HEK293 (cell line): ENCODE data around the gene KLHL30.

Experiments used
- CTCF ChIA-PET: fragments of 350-600 bp; formaldehyde crosslinking; extraction: SDS; loops from one replicate; lab custom pipeline; 2021; ENCODE audit warnings: antibody characterized with exemption; lab: Yijun Ruan, JAX
- POLR2A ChIA-PET: fragments of 300-600 bp; formaldehyde crosslinking; extraction: SDS; loops from one replicate; lab custom pipeline; 2020; ENCODE audit warnings: antibody characterized with exemption, inconsistent platforms; lab: Yijun Ruan, JAX
- H3K27ac ChIP-seq: fragments of 200-500 bp; sonication (Bioruptor generic); 2 replicates; pipeline ENCODE4 v1.5.1; 2014; ENCODE audit warnings: low read depth, low read length, control low read depth, inconsistent platforms; ENCODE audit errors: extremely low read depth
- H3K36me3 ChIP-seq, 2 experiments: fragments of 200-500 bp in 1 of 2; sonication (Bioruptor generic) in 1 of 2; 1 replicate in 1 of 2; 2 replicates in 1 of 2; pipeline ENCODE4 v1.5.1; 2014 to 2017; ENCODE audit warnings: inconsistent platforms in 2 of 2, low read length in 2 of 2; ENCODE audit not compliant: control insufficient read depth in 2 of 2, insufficient read depth in 1 of 2
- H3K4me1 ChIP-seq: fragments of 200-500 bp; sonication (Bioruptor generic); 2 replicates; pipeline ENCODE4 v1.5.1; 2014; ENCODE audit warnings: mild to moderate bottlenecking, low read length, inconsistent platforms; ENCODE audit not compliant: control insufficient read depth, insufficient read depth
- H3K4me3 ChIP-seq: 2 replicates; pipeline ENCODE4 v1.5.1; 2011; ENCODE audit warnings: low read depth, mild to moderate bottlenecking, control low read depth, low read length, moderate library complexity
- H3K9me3 ChIP-seq: fragments of 200-500 bp; sonication (Bioruptor generic); 2 replicates; pipeline ENCODE4 v1.5.1; 2014; ENCODE audit warnings: low read depth, low read length, inconsistent platforms; ENCODE audit not compliant: control insufficient read depth, insufficient read depth
- KLF1 ChIP-seq: fragments of 450-650 bp; formaldehyde crosslinking; IDR thresholded peaks from 2 replicates; pipeline ENCODE4 v1.5.1; 2016; ENCODE audit warnings: missing biosample characterization, missing genetic modification characterization
- KLF9 ChIP-seq: fragments of 450-650 bp; formaldehyde crosslinking; IDR thresholded peaks from 2 replicates; pipeline ENCODE4 v1.5.1; 2016; ENCODE audit warnings: missing biosample characterization, missing genetic modification characterization, low read depth
- MYNN ChIP-seq: fragments of 450-650 bp; formaldehyde crosslinking; IDR thresholded peaks from 2 replicates; pipeline ENCODE4 v1.5.1; 2016; ENCODE audit warnings: missing biosample characterization, missing genetic modification characterization, borderline replicate concordance
- SALL2 ChIP-seq: fragments of 450-650 bp; formaldehyde crosslinking; IDR thresholded peaks from 2 replicates; pipeline ENCODE4 v1.5.0; 2017; ENCODE audit warnings: missing biosample characterization, mild to moderate bottlenecking, missing genetic modification characterization, borderline replicate concordance
- WT1 ChIP-seq: fragments of 450-650 bp; formaldehyde crosslinking; IDR thresholded peaks from 2 replicates; pipeline ENCODE4 v1.5.1; 2016; ENCODE audit warnings: missing biosample characterization, missing genetic modification characterization
- ZBTB20 ChIP-seq: fragments of 450-650 bp; formaldehyde crosslinking; IDR thresholded peaks from 2 replicates; pipeline ENCODE4 v1.5.1; 2016; ENCODE audit warnings: missing biosample characterization, missing genetic modification characterization
- ZBTB8A ChIP-seq: fragments of 450-650 bp; formaldehyde crosslinking; IDR thresholded peaks from 2 replicates; pipeline ENCODE4 v1.5.1; 2016; ENCODE audit warnings: missing biosample characterization, missing genetic modification characterization
- ZIC2 ChIP-seq: fragments of 450-650 bp; formaldehyde crosslinking; IDR thresholded peaks from 2 replicates; pipeline ENCODE4 v1.5.1; 2016; ENCODE audit warnings: missing biosample characterization, missing genetic modification characterization
- ZNF140 ChIP-seq: fragments of 450-650 bp; formaldehyde crosslinking; IDR thresholded peaks from 2 replicates; pipeline ENCODE4 v1.5.1; 2016; ENCODE audit warnings: missing biosample characterization, missing genetic modification characterization
- ZNF211 ChIP-seq: fragments of 450-650 bp; formaldehyde crosslinking; IDR thresholded peaks from 2 replicates; pipeline ENCODE4 v1.5.1; 2016; ENCODE audit warnings: low read depth, missing biosample characterization, missing genetic modification characterization
- ZNF335 ChIP-seq: fragments of 450-650 bp; formaldehyde crosslinking; conservative IDR thresholded peaks from 2 replicates; pipeline ENCODE4 v1.5.1; 2016; ENCODE audit warnings: missing biosample characterization, missing genetic modification characterization
- ZNF544 ChIP-seq: fragments of 450-650 bp; formaldehyde crosslinking; IDR thresholded peaks from 2 replicates; pipeline ENCODE4 v1.5.0; 2017; ENCODE audit warnings: missing biosample characterization, missing genetic modification characterization
- ZNF561 ChIP-seq: fragments of 450-650 bp; IDR thresholded peaks from 2 replicates; pipeline ENCODE4 v1.5.1; 2018; ENCODE audit warnings: missing biosample characterization, missing genetic modification characterization, borderline replicate concordance
- ZNF747 ChIP-seq: fragments of 450-650 bp; formaldehyde crosslinking; IDR thresholded peaks from 2 replicates; pipeline ENCODE4 v1.5.1; 2016; ENCODE audit warnings: missing biosample characterization, missing genetic modification characterization
- TF ChIP-seq, protein P1 (sequence below): fragments of 450-650 bp; formaldehyde crosslinking; IDR thresholded peaks from 2 replicates; pipeline ENCODE4 v1.5.1; 2016; ENCODE audit warnings: missing biosample characterization, missing genetic modification characterization
- TF ChIP-seq, protein P2 (sequence below): fragments of 450-650 bp; formaldehyde crosslinking; IDR thresholded peaks from 2 replicates; pipeline ENCODE4 v1.5.1; 2017; ENCODE audit warnings: missing biosample characterization, missing genetic modification characterization
- TF ChIP-seq, protein P3 (sequence below): fragments of 450-650 bp; formaldehyde crosslinking; IDR thresholded peaks from 2 replicates; pipeline ENCODE4 v1.5.1; 2016; ENCODE audit warnings: missing biosample characterization, missing genetic modification characterization, borderline replicate concordance
- TF ChIP-seq, protein P4 (sequence below): fragments of 450-650 bp; formaldehyde crosslinking; IDR thresholded peaks from 2 replicates; pipeline ENCODE4 v1.5.1; 2016; ENCODE audit warnings: missing biosample characterization, missing genetic modification characterization

KLHL30 gene

DNA sequence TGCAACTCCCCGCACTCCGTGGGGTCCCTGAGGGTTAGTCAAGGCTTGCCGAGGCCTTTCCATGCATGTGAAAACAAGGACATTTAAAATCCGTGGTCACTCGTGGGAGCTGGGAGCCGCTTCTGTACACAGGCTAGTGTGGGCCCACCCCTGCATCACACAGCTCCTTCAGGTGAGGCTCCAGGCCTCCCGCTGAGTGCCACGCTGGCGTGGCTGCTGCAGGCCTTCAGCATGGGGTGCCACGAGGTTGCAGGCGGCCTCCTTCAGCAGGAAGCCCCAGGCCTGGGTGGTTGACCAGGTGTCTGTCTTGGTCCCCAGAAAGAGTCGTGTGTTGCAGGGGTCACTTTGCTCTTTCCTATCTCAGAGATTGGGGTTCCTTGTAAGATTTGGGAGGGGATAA, 6.6 kb downstream of the KLHL30 start:
- CTCF ChIA-PET: no interaction called here
- H3K9me3 ChIP-seq: no peaks in the 10 kb centered on the region
- TF ChIP-seq, protein P1, sequence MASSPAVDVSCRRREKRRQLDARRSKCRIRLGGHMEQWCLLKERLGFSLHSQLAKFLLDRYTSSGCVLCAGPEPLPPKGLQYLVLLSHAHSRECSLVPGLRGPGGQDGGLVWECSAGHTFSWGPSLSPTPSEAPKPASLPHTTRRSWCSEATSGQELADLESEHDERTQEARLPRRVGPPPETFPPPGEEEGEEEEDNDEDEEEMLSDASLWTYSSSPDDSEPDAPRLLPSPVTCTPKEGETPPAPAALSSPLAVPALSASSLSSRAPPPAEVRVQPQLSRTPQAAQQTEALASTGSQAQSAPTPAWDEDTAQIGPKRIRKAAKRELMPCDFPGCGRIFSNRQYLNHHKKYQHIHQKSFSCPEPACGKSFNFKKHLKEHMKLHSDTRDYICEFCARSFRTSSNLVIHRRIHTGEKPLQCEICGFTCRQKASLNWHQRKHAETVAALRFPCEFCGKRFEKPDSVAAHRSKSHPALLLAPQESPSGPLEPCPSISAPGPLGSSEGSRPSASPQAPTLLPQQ: 0 out of 2 replicates have a peak, but pooled peaks have one; percentile 29
- TF ChIP-seq ZNF140 (tag by site-specific recombination): no peak
- TF ChIP-seq, protein P2, sequence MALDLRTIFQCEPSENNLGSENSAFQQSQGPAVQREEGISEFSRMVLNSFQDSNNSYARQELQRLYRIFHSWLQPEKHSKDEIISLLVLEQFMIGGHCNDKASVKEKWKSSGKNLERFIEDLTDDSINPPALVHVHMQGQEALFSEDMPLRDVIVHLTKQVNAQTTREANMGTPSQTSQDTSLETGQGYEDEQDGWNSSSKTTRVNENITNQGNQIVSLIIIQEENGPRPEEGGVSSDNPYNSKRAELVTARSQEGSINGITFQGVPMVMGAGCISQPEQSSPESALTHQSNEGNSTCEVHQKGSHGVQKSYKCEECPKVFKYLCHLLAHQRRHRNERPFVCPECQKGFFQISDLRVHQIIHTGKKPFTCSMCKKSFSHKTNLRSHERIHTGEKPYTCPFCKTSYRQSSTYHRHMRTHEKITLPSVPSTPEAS (tag by site-specific recombination): no peak
- H3K4me1 ChIP-seq: no peaks in the 10 kb centered on the region
- H3K27ac ChIP-seq: no peak overlapping the region
- H3K36me3 ChIP-seq: no peaks in the 10 kb centered on the region
- H3K4me3 ChIP-seq: no peak overlapping the region
- POLR2A ChIA-PET: no interaction called here

DNA sequence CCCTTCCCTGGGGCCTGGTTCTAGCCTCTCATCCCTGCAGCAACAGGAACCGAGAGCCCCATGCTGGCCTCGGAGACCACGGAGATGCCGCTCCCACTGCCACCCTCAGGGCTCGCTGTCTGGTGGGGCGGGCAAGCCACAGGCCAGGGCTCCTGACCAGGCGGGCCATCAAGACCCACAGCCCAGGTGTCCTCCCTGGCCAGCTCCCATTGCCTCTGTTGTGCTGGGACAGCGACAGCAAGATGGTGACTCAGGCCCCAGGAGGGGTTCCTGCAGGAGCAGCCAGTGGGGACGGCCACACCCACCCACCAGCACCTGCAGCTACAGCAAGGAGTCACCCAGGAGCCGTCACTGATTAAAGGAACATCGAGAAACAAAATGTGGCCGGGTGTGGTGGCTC, 7.4 kb downstream of the KLHL30 start:
- H3K4me3 ChIP-seq: no peak overlapping the region
- ChIA-PET CTCF (no interaction called here), POLR2A (no interaction called here)
- H3K27ac ChIP-seq: no peak overlapping the region
- peak; percentile 86 for TF ChIP-seq KLF9 (tag by site-specific recombination)
- no peak for TF ChIP-seq ZIC2 (tag by site-specific recombination)
- TF ChIP-seq MYNN: no peak
- no peak for TF ChIP-seq ZNF211 (tag by site-specific recombination)
- no peak for TF ChIP-seq ZNF544 (tag by site-specific recombination)
- no peak for TF ChIP-seq ZBTB20
- TF ChIP-seq ZNF561: no peak
- TF ChIP-seq WT1: no peak
- TF ChIP-seq, protein P3, sequence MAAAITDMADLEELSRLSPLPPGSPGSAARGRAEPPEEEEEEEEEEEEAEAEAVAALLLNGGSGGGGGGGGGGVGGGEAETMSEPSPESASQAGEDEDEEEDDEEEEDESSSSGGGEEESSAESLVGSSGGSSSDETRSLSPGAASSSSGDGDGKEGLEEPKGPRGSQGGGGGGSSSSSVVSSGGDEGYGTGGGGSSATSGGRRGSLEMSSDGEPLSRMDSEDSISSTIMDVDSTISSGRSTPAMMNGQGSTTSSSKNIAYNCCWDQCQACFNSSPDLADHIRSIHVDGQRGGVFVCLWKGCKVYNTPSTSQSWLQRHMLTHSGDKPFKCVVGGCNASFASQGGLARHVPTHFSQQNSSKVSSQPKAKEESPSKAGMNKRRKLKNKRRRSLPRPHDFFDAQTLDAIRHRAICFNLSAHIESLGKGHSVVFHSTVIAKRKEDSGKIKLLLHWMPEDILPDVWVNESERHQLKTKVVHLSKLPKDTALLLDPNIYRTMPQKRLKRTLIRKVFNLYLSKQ (tag by site-specific recombination): no peak
- TF ChIP-seq ZNF747: no peak
- no peak for TF ChIP-seq ZBTB8A (tag by site-specific recombination)
- no peak for TF ChIP-seq SALL2 (tag by site-specific recombination)
- peak; percentile 32; the same call in 1 of the 2 replicates for TF ChIP-seq KLF1
- H3K36me3 ChIP-seq: no peaks in the 10 kb centered on the region
- no peaks in the 10 kb centered on the region for H3K4me1 ChIP-seq
- no peaks in the 10 kb centered on the region for H3K9me3 ChIP-seq

DNA sequence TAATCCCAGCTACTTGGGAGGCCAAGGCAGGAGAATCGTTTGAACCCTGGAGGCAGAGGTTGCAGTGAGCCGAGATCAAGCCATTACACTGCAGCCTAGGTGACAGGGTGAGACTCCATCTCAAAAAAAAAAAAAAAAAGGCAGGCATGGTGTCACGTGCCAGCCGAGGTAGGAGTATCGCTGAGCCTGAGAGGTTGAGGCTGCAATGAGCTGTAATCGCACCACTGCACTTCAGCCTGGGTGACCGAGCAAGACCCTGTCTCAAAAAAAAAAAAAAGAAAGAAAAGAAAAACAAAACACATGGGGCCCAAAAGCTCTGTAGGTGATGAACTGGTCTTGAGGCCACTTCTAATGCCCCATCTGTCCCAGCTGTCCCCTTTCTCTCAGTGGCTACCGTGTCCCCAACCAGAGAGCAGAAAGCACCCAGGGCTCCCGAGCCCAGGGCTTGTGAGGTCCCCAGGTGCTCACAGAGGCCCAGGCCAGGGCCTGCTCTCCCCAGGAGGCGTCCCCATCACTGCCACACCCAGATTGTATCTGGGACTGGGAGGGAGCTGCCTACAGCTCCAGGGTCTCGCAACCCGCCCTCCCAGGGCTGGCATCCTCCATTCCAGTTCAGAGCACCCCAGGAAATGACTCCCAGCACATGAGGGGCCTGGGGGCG, 8.5 kb downstream of the KLHL30 start:
- TF ChIP-seq ZNF335 (tag by site-specific recombination): peak; percentile 44
- TF ChIP-seq, protein P4, sequence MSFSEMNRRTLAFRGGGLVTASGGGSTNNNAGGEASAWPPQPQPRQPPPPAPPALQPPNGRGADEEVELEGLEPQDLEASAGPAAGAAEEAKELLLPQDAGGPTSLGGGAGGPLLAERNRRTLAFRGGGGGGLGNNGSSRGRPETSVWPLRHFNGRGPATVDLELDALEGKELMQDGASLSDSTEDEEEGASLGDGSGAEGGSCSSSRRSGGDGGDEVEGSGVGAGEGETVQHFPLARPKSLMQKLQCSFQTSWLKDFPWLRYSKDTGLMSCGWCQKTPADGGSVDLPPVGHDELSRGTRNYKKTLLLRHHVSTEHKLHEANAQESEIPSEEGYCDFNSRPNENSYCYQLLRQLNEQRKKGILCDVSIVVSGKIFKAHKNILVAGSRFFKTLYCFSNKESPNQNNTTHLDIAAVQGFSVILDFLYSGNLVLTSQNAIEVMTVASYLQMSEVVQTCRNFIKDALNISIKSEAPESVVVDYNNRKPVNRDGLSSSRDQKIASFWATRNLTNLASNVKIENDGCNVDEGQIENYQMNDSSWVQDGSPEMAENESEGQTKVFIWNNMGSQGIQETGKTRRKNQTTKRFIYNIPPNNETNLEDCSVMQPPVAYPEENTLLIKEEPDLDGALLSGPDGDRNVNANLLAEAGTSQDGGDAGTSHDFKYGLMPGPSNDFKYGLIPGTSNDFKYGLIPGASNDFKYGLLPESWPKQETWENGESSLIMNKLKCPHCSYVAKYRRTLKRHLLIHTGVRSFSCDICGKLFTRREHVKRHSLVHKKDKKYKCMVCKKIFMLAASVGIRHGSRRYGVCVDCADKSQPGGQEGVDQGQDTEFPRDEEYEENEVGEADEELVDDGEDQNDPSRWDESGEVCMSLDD: no peak
- Histone ChIP-seq H3K27ac (no peak overlapping the region), H3K4me3 (no peak overlapping the region), H3K4me1 (no peaks in the 10 kb centered on the region), H3K9me3 (no peaks in the 10 kb centered on the region), H3K36me3 (no peaks in the 10 kb centered on the region)
- ChIA-PET POLR2A (interaction anchor here (0.7 kb wide), 1 partner anchor 86 kb away, joined by 4 read pairs; the partner anchor contains the start of gene SCLY), CTCF (interaction anchor here (0.6 to 0.7 kb wide), 3 partner anchors 109 to 224 kb away, joined by 3 to 7 read pairs (median 3); no protein-coding TSS in a partner anchor)
